ENCODE data around the gene SH3BP4.

SH3BP4 gene

GRCh38 chr2:235085476-235085875, 133.7 kb downstream of the SH3BP4 start:
- no peak for DNase-seq
- in situ Hi-C loops (cut with HindIII; ENCODE audit: low pct_ligation_motif_present, low pct_unique_long_range_greater_than_20kb, low sequenced_read_pairs), result no loop called here

- DNase-seq, result no peak
- in situ Hi-C loops (cut with HindIII; ENCODE audit: low pct_ligation_motif_present, low pct_unique_long_range_greater_than_20kb, low sequenced_read_pairs), result no loop called here
Measured at GRCh38 chr2:235086481-235087184, 134.8 kb downstream of the SH3BP4 start.

DNA sequence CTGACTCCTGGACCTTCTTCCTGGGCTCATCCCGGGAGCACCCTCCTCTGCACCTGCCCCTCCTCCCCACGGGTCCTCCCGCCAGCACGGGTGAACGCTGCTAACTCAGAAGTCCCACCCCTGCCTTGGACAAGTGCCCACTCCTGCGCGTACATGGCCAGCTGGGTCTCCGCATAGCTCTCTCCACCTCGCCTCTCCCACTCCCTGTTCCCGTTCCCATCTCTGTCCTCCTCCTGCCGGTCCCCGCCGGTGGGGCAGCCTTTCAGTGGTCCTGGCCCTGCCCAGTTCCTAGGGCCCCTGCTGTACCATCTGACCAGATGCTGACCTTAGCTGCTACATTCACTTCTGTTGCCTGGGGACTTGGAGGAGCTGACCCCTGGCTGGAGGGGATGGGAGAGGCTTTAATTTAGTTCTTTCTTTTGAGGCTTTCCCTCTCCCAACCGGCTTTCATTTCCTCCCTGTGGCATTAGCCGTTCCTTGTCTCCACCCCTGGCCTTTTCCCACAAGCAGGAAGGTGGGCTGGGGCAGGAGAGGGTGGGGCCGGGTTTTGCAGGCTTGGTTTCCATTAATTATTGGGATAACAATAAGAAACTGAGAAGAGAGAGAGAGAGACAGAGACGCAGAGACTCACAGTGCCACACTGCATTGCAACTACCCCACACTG, 136.1 kb downstream of the SH3BP4 start:
- in situ Hi-C loops (cut with HindIII; ENCODE audit: low pct_ligation_motif_present, low pct_unique_long_range_greater_than_20kb, low sequenced_read_pairs), result no loop called here
- no peak for DNase-seq

DNA sequence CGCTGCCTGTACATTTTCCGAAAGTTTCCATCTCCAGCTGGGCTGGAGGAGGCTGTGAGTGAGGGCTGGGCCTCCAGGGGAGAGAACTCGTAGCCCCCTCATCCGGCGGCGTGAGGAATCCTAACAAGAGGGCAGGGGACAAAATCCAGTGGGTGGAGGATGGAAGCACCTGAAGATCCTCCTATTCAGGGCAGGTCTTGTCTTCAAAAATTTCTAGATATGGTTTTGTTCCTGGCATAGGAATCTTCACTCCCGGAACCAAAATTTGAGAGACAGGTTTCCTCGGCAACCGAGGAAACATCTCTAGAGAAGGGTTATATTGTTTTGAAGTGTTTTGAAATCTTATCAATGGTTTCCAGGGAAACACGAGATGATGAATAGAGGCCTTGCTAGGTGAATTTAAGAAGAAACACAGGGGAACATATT, 136.7 kb downstream of the SH3BP4 start:
- no peak for DNase-seq
- in situ Hi-C loops (cut with HindIII; ENCODE audit: low pct_ligation_motif_present, low pct_unique_long_range_greater_than_20kb, low sequenced_read_pairs), result no loop called here

DNA sequence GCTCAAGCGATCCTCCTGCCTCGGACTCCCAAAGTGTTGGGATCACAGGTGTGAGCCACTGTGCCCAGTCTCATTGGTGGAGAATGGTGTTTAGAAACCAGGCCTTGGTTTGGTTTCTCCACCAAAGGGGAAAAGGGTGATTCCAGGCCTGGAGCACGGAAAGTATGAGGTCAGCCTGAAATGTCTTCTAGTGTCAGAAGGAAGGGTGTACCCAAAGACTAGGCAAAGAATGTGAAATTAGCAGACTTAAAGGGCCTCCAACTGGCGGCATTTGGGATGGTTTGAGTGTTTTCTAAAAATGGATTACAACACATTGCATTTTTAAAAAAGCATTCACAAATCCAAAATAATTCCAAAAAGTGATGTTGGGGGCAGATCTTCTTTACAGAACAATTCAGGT, 139.6 kb downstream of the SH3BP4 start:
- DNase-seq, result no peak
- in situ Hi-C loops (cut with HindIII; ENCODE audit: low pct_ligation_motif_present, low pct_unique_long_range_greater_than_20kb, low sequenced_read_pairs), result no loop called here

DNA sequence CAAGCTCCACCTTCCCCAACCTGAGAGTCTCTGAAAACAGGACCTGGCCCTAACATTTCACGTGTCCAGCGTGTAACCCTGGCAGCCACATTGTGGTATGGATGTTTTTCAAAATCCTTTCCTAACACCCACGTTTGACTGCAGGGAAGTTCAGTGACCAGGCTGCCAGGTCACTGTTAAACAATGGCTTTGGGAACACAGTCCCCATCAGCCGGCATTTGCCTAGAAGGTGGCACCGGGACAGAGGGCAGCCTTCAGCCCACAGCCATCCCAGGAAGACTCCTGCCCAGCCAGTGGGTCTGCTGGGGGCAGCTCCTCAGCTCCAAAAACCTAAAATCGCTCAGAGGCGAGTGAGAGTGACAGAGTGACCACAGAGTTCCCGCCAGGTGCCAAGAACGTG, 140.2 kb downstream of the SH3BP4 start:
- no peak for DNase-seq
- in situ Hi-C loops (cut with HindIII; ENCODE audit: low pct_ligation_motif_present, low pct_unique_long_range_greater_than_20kb, low sequenced_read_pairs), result no loop called here

- in situ Hi-C loops (cut with HindIII; ENCODE audit: low pct_ligation_motif_present, low pct_unique_long_range_greater_than_20kb, low sequenced_read_pairs), result no loop called here
- no peak for DNase-seq
Measured at GRCh38 chr2:235092433-235093223, 140.8 kb downstream of the SH3BP4 start.

GRCh38 chr2:235094457-235094856, 142.6 kb downstream of the SH3BP4 start:
- in situ Hi-C loops (cut with HindIII; ENCODE audit: low pct_ligation_motif_present, low pct_unique_long_range_greater_than_20kb, low sequenced_read_pairs), result no loop called here

DNA sequence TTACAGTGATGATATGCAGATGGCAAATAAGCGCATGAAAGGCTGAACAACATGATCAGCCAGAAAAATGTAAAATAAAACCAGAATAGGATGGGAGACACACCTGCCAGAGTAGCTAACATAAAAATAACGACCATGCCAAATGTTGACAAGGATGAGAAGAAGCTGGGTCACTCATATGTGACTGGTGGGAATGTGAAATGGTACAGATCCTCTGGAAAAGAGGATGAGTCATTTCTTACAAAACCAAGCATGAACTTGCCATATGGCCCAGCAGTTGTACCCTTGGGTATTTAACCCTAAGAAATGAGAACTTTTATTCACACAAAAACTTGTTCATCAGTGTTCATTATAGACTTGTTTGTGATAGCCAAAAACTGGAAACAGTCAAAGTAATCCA, 143.8 kb downstream of the SH3BP4 start:
- no peak for DNase-seq
- in situ Hi-C loops (cut with HindIII; ENCODE audit: low pct_ligation_motif_present, low pct_unique_long_range_greater_than_20kb, low sequenced_read_pairs), result no loop called here

More at GRCh38 chr2:235094457-235094856, 142.6 kb downstream of the SH3BP4 start:
- DNase-seq, result no peak

DNA sequence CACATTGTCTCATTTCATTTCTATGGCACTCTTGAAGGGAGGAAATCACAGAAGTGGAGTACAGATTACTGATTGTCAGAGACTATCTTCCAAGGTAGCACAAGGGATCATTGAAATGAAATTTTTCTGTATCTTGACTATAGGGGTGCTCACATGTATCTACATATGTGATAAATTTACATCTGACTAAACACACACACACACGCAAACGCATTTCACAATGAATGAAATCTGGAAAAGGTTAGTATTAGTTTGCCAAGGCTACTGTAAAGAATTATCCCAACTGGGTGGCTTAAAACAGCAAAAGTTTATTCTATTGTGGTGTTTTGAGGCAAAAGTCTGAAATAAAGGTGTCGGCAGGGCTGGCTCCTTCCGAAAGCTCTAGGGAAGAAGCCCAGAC, 144.6 kb downstream of the SH3BP4 start:
- in situ Hi-C loops (cut with HindIII; ENCODE audit: low pct_ligation_motif_present, low pct_unique_long_range_greater_than_20kb, low sequenced_read_pairs), result no loop called here
- DNase-seq, result no peak

DNA sequence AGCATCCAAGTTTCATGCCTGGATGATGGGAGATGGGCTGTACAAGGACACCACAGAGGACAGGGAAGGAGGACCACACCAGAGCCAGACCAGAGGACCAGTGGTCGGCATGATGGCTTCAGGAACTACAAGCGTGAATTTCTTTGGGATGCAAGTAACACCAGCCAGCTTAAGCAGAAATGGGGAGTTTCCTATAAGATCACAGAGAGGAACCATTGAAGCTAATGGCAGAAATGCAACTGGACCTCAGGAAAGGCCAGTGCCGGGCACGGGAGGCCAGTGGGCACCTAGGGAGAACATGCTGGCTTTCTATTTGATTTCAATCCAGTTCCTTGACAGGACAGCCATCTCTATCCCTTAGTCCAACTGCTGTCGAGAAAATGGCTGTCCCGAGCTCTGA, 145.4 kb downstream of the SH3BP4 start:
- in situ Hi-C loops (cut with HindIII; ENCODE audit: low pct_ligation_motif_present, low pct_unique_long_range_greater_than_20kb, low sequenced_read_pairs), result no loop called here
- DNase-seq, result no peak

GRCh38 chr2:235098269-235098668, 146.5 kb downstream of the SH3BP4 start:
- DNase-seq, result peak; percentile 18
- in situ Hi-C loops (cut with HindIII; ENCODE audit: low pct_ligation_motif_present, low pct_unique_long_range_greater_than_20kb, low sequenced_read_pairs), result no loop called here

GRCh38 chr2:235098736-235099494, 147.1 kb downstream of the SH3BP4 start:
- in situ Hi-C loops (cut with HindIII; ENCODE audit: low pct_ligation_motif_present, low pct_unique_long_range_greater_than_20kb, low sequenced_read_pairs), result no loop called here
- peak; percentile 30 for DNase-seq

DNA sequence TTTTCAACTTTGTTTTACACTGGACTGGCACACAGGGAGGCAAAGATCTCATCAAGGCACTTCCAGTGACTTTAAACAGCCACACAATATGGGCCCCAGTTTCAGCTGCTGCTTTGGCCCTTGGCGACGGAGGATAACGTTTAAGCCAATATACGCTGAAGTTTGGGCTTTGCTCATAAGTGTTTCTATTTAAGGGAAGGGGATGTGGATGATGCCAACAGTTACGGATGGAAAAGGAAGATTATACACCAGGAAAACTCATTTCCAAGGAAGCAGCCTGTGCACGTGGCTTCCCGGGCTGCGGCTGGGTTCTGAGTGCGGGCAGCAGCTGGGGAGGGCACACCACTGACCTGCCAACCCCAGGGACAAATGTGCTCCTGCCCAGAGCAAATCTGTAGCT, 151.1 kb downstream of the SH3BP4 start:
- in situ Hi-C loops (cut with HindIII; ENCODE audit: low pct_ligation_motif_present, low pct_unique_long_range_greater_than_20kb, low sequenced_read_pairs), result no loop called here
- no peak for DNase-seq

Measured in ACHN (cell line).